Heart left ventricle (tissue), 16 donors: Measurements from ENCODE around the gene AKAP17A. TPM values are rescaled to one million over a fixed set of nuclear protein-coding genes. Genes with fewer than 3 reads are reported as not detected.

Experiments used
- ATAC-seq, 4 donors: fragments of 200-7000 bp; cut with Tn5 transposase; one replicate each; pipeline ENCODE4 v1.9.1; 2020 to 2022; ENCODE audit warnings: moderate library complexity in 4 of 4, mild to moderate bottlenecking in 3 of 4, moderate number of reproducible peaks in 1 of 4
- DNase-seq, 5 donors: peaks; one replicate each; pipeline ENCODE4 v3.0.0-alpha.2; 2020
- H3K27ac ChIP-seq, 12 donors: fragments of 200-600 bp; sonication (generic) in 4 of 12; one replicate each; pipeline versions ENCODE4 v1.5.0 to v1.8.0; 2016 to 2022; ENCODE audit warnings: mild to moderate bottlenecking in 2 of 12
- H3K27me3 ChIP-seq, 9 donors: fragments of 200-600 bp; sonication (generic) in 2 of 9; one replicate each; pipeline versions ENCODE4 v1.5.1 to v1.8.0; 2016 to 2022; ENCODE audit warnings: mild to moderate bottlenecking in 3 of 9
- H3K36me3 ChIP-seq, 9 donors: fragments of 200-600 bp; sonication (generic) in 2 of 9; one replicate each; pipeline versions ENCODE4 v1.5.0 to v1.8.0; 2018 to 2022; ENCODE audit warnings: mild to moderate bottlenecking in 2 of 9
- H3K4me1 ChIP-seq, 12 donors: fragments of 200-600 bp; sonication (generic) in 4 of 12; one replicate each; pipeline versions ENCODE4 v1.5.0 to v1.8.0; 2016 to 2022; ENCODE audit warnings: mild to moderate bottlenecking in 3 of 12
- H3K4me3 ChIP-seq, 12 donors: fragments of 200-600 bp; sonication (generic) in 4 of 12; one replicate each; pipeline versions ENCODE4 v1.5.0 to v1.8.0; 2017 to 2022; ENCODE audit warnings: mild to moderate bottlenecking in 9 of 12, moderate library complexity in 4 of 12
- H3K9me3 ChIP-seq, 12 donors: fragments of 200-600 bp; sonication (generic) in 4 of 12; one replicate each; pipeline versions ENCODE4 v1.5.0 to v1.8.0; 2016 to 2022; ENCODE audit warnings: mild to moderate bottlenecking in 1 of 12
- CTCF ChIP-seq, 12 donors: fragments of 200-600 bp; sonication (generic) in 4 of 12; IDR thresholded peaks; one replicate each; pipeline versions ENCODE4 v1.5.0 to v1.8.0; 2018 to 2022; ENCODE audit warnings: antibody characterized with exemption in 12 of 12, mild to moderate bottlenecking in 5 of 12
- POLR2A ChIP-seq, 2 donors: fragments of 450-650 bp; IDR thresholded peaks; one replicate each; pipeline ENCODE4 v1.6.1; 2017; ENCODE audit warnings: antibody characterized with exemption in 2 of 2, mild to moderate bottlenecking in 2 of 2, moderate library complexity in 2 of 2
- WGBS, 4 donors: extraction: QIAGEN DNeasy Blood & Tissue Kit in 2 of 4; methylation state at CpG; one replicate each; pipeline versions ENCODE4 v1.1.5 to v1.1.7; 2013 to 2018; 5-methylcytosine and 5-hydroxymethylcytosine counted together
- intact Hi-C, 10 donors: fragments of 100-400 bp; cut with DNase I; formaldehyde crosslinking; loops; one replicate each; pipeline versions ENCODE4 v1.11.1 to v1.14.2; 2022
- polyA plus RNA-seq, 2 donors: library from polyadenylated mRNA; stranded (reverse); fragments of 200-250 nt; gene quantifications; one replicate each; pipeline ENCODE4 v1.2.3, GENCODE V29; 2013
- total RNA-seq, 9 donors: library from RNA; depleted of rRNA in 2 of 9; stranded (reverse); fragments of >200 nt in 2 of 9; fragmentation: NEBNext Ultra II Directional in 3 of 9; extraction: Animal tissue kit (Norgen Biotek cat#: 25700) in 3 of 9; gene quantifications; one replicate each; pipeline versions ENCODE4 v1.1.0 to v1.2.4, GENCODE V29; 2016 to 2023
- donor health status: ischemic (EF 13 %, LVEDD 7.1; RV severe dilation, severe dysfunction).
- donor health status: healthy with polysubstance abuse.
- donor health status: DM: no; HTN: yes; CAD: no.
- donor health status: DM: no; HTN: no; CAD: no.
- donor health status: ischemic (EF 25% LVEDD 6.9; RV normal size, moderate dysfunction).
- donor health status: ischemic (EF 25% LVEDD 5.7; RV mildly dilated, moderate dysfunction).
- donor health status: healthy.
- donor health status: DM: yes; HTN: yes; CAD: no.
- donor health status: ischemic (EF 35%, LVEDD 5.7; RV mildly dilated, moderate dysfunction).
- donor health status: nonischemic (EF 11% LVEDD 7.7; RV severe dilation, severe dysfunction).
- donor health status: DM: yes; HTN: yes; CAD: no.
- donor health status: PGD.
- donor health status: ischemic (EF 29% LVEDD 5.4; RV normal size, mild dysfunction).
- donor health status: nonischemic (EF 23%, LVEDD 6.1; RV moderate dilation, normal function).

AKAP17A gene
- total and polyA plus RNA-seq, 11 donors, result 12.5 to 20.4 (median 16.1) TPM

GRCh38 chrX:1598876-1599790 is 7.7 kb downstream of the AKAP17A start:
- Histone ChIP-seq H3K4me1 (peaks cover 0 to 7% (median 3%) of the 10 kb centered on the region in 12 donors), H3K4me3 (no peak overlapping the region), H3K27ac (no peak overlapping the region), H3K36me3 (peaks cover 16 to 94% (median 90%) of the 10 kb centered on the region in 9 donors), H3K9me3 (peaks cover 0 to 6% (median 0%) of the 10 kb centered on the region in 12 donors), H3K27me3 (no peaks in the 10 kb centered on the region)
- WGBS, 4 donors, result 89 to 93% (median 92%) methylated on average over 33 to 57 of the region's 57 CpGs
- intact Hi-C loops, result no loop called here
- no peak for TF ChIP-seq POLR2A (IDR thresholded peaks at IDR 0.05)
- TF ChIP-seq CTCF (IDR thresholded peaks at IDR 0.05), result no peak
- ATAC-seq (no peak), DNase-seq (no peak)

GRCh38 chrX:1599791-1600405 is 8.5 kb downstream of the AKAP17A start:
- H3K9me3 ChIP-seq, result peaks cover 0 to 6% (median 0%) of the 10 kb centered on the region in 12 donors
- DNase-seq, result no peak
- H3K4me3 ChIP-seq, result no peak overlapping the region
- no peak overlapping the region for H3K27ac ChIP-seq
- intact Hi-C loops, result no loop called here
- WGBS, 4 donors, result 83 to 96% (median 95%) methylated on average over 4 to 36 of the region's 36 CpGs
- ATAC-seq, result peak in 1 of 4 donors; percentile 15
- peaks cover 0 to 1% (median 0%) of the 10 kb centered on the region in 12 donors for H3K4me1 ChIP-seq
- no peaks in the 10 kb centered on the region for H3K27me3 ChIP-seq
- TF ChIP-seq POLR2A (IDR thresholded peaks at IDR 0.05), result no peak
- TF ChIP-seq CTCF (IDR thresholded peaks at IDR 0.05), result no peak
- H3K36me3 ChIP-seq, result peaks cover 16 to 94% (median 86%) of the 10 kb centered on the region in 9 donors

DNA sequence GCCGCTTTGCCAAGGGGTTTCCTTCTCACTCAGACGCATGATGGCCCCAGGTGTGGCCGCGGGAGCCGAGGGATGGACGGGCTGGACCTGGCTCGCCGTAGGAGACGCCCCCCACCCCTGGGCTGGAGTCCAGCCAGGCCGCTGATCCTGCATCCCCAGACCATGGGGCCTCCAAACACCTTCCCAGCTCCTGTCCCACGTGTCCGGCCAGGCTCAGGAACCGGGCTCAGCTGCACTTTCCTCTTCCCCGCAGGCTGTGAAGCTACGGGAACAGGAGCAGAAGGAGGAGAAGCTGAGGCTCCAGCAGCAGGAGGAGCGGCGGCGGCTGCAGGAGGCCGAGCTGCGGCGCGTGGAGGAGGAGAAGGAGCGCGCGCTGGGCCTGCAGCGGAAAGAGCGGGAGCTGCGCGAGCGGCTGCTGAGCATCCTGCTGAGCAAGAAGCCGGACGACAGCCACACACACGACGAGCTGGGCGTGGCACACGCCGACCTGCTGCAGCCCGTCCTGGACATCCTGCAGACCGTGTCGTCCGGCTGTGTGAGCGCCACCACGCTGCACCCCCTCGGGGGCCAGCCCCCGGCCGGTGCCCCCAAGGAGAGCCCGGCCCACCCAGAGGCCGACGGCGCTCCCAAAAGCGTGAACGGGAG is 9.1 kb downstream of the AKAP17A start:
- TF ChIP-seq CTCF (IDR thresholded peaks at IDR 0.05) (no peak), POLR2A (IDR thresholded peaks at IDR 0.05) (no peak)

More for the DNA sequence above, 9.1 kb downstream of the AKAP17A start:
- DNase-seq (no peak), ATAC-seq (peak in 1 of 4 donors; percentile 13)
- 94 to 97% (median 97%) methylated on average over 50 to 52 of the region's 52 CpGs for WGBS, 4 donors
- intact Hi-C loops, result no loop called here
- no peak overlapping the region for H3K27ac ChIP-seq
- peaks cover 0 to 6% (median 0%) of the 10 kb centered on the region in 12 donors for H3K9me3 ChIP-seq
- H3K36me3 ChIP-seq, result peaks cover 16 to 88% (median 79%) of the 10 kb centered on the region in 9 donors
- no peaks in the 10 kb centered on the region for H3K27me3 ChIP-seq
- no peak overlapping the region for H3K4me3 ChIP-seq
- H3K4me1 ChIP-seq, result no peaks in the 10 kb centered on the region
